GM12892 (cell line): ENCODE data around the gene SMAD6.

Experiments
- POLR2A ChIP-seq: IDR thresholded peaks from 2 replicates; pipeline ENCODE4 v1.6.1; 2011; ENCODE audit warnings: low read depth, low read length, control low read depth
- POLR2AphosphoS5 ChIP-seq: IDR thresholded peaks from 2 replicates; pipeline ENCODE4 v1.6.1; 2011; ENCODE audit warnings: low read depth, low read length, control low read depth
- TAF1 ChIP-seq: IDR thresholded peaks from 2 replicates; pipeline ENCODE4 v1.6.1; 2011; ENCODE audit warnings: low read depth, mild to moderate bottlenecking, control low read depth, low read length, borderline replicate concordance

DNA sequence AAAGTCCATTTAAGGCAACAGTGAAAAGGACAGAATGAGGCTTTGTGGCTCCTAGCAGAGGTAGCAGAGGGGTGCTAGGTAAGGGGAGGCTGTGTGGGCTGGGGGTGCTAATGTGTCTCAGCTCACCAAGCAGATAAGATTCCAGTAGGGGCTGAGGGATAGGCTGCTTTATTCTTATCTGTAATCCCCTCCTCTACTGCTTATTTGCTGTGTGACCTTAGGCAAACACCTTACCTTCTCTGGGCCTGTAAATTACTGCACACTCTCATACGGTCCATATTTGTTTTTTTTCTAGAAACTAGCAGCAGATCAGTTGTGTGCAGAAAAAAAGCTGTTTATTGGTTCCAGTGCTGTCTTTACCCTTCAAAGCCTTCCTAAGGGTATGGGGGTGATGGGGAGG, 52.8 kb downstream of the SMAD6 start:
- no peak for TF ChIP-seq POLR2AphosphoS5
- TF ChIP-seq POLR2A, result no peak
- TF ChIP-seq TAF1, result no peak
